HG03342 (cell line): ENCODE measurements around the gene FKBP6.
"Not testable (repeated sequence)": the region's sequence is repeated elsewhere in the genome, so short reads cannot be mapped to it uniquely, and the experiment has no call there.

Experiments
- ATAC-seq: cut with Tn5 transposase; IDR thresholded peaks from one replicate; pipeline ENCODE4 v1.9.1; 2021; ENCODE audit warnings: mild to moderate bottlenecking, moderate library complexity; ENCODE audit not compliant: unreplicated experiment

Gene FKBP6

DNA sequence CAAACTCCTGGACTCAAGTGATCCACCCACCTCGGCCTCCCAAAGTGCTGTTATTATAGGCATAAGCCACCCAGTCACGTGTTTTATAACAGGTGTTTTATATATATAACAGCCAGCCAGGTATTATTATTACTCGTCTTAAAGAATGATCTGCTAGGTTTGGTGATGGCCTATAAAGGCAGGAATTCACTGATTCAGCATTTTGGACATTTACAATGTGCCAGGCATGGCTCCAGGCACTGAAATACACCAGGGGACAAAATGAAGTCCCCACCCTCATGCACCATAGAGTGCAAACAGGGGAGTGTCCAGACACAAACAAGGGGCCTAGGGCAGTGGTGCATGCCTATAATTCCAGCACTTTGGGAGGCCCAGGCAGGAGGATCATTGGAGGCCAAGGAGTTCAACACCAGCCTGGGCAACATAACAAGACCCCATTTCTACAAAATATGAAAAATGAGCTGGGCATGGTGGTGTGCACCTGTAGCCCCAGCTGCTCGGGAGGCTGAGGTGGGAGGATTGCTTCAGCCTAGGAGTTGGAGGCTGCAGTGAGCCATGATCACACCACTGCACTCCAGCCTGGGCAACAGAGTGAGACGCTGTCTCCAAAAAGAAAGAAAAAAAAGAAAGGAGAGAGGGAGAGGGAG, 4.4 kb upstream of the FKBP6 start:
- ATAC-seq: not testable (repeated sequence)

GRCh38 chr7:73324081-73324845, 3.7 kb upstream of the FKBP6 start:
- ATAC-seq: peak; percentile 57

DNA sequence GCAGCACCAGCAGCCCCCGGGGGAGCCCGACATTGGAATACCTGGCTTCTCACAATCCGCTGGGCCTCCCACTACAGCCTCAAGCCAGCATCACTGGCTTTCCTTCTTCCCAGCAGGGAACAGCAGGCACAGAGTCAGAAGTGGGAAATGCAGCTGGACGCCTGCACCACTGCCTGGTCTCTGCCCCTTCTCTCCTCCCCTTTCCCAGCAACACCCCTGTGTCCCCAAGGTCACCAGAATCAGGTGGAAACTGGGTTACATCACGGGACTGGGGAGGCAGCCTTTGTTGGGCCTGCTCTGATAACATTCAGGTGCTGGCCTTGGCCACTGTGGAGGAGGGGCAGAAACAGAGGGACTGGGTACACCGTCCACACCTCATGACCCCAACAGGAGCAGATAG, 2.5 kb upstream of the FKBP6 start:
- ATAC-seq: not testable (repeated sequence)

- not testable (repeated sequence) for ATAC-seq
Measured at GRCh38 chr7:73327449-73327848, 512 bp upstream of the FKBP6 start.

DNA sequence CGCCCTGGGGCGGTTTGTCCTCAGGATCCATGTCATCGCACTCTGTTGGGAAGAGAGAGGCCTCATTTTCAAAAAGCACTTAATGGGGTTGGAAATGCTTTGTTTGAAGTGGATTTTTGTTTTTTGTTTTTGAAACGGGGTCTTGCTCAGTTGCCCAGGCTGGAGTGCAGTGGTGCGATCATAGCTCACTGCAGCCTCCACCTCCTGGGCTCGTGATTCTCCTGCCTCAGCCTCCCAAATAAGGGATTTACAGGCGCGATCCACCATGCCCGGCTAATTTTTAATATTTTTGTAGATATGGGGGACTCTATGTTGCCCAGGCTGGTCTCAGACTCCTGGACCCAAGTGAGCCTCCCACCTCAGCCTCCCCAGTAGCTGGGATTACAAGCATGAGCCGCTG, 735 bp downstream of the FKBP6 start:
- no peak for ATAC-seq

DNA sequence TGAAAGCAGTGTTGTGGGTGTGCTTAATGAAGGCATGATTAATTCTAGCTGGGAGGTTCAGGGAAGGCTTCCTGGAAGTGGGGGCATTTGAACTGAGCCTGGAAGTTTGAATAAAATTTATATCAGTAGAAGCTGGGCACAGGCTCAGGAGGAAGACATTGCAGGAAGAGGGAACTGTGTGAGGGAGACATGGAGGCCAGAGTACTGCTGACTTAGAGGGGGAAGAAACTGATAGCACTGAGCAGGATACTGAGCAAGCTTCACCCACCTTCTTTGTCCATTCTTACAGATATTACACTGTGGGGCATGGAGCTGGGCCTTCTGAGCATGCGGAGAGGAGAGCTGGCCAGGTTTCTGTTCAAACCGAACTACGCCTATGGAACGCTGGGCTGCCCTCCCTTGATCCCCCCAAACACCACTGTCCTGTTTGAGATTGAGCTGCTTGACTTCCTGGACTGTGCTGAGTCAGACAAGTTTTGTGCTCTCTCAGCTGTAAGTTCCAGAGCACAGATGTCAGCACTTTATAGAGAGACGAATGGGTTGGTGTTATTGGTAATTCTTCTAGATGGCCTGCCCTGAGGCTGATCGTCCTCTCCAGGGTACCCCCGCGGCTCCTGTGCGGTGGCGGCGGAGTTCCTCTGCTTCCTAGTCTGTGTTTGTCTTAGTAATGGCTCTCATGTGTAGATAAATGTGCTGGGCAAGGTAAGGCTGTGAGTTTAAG, 2.1 kb downstream of the FKBP6 start:
- no peak for ATAC-seq

DNA sequence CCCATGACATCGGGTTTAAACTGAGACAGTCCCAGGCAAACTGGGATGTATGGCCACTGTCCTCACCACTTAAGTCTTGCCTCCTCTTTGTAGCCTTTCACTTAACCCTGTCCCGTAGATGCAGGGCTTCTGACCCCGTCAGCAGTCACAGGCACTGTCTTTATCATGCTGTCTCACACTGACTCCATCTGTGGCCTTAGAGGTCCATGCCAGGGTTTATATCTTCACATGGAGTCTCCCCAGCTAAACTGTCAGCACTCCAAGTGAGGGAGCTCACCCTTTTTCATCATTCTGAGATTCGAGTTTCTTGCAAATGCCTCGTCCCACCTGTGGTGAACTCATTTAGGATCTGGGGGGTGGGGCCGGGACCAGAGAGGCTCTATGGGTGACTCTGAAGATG, 2.8 kb downstream of the FKBP6 start:
- ATAC-seq: no peak

GRCh38 chr7:73332447-73332846, 4.5 kb downstream of the FKBP6 start:
- no peak for ATAC-seq

- ATAC-seq: no peak
Measured at GRCh38 chr7:73338321-73338720, 10.4 kb downstream of the FKBP6 start.

DNA sequence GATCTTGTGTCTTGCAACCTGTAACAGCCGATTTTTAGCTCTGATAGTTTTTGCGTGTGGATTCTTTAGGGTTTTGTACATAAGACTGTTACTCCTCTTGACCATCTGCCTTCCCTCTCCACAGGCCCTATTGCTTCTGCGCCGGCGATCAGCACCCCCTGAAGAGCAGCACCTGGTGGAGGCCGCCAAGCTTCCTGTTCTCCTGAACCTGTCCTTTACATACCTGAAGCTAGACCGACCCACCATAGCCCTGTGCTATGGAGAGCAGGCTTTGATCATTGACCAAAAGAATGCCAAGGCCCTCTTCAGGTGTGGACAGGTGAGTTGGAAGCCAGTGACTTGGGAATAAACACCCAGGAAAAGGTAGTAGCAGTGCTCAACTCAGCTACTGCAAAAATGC, 12.6 kb downstream of the FKBP6 start:
- no peak for ATAC-seq

- ATAC-seq: no peak
Measured at GRCh38 chr7:73341877-73342276, 13.9 kb downstream of the FKBP6 start.

DNA sequence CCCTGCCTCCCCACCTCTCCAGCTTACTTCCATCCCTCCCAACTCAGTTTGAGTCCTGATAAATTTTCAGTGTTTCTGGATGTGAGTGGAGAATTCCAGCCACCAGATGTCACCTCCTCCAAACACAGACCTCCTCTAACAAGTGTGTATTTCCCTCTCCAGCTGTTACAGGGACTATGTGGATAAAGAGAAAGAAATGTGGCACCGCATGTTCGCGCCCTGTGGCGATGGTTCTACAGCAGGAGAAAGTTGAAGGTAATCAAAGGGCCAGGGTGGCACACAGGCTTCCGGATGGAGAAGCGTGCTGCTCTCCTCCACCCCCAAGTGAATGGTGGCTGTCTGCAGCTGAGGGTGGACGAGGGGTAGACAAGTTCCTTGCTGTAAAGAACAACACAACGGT, 14.7 kb downstream of the FKBP6 start:
- ATAC-seq: no peak

GRCh38 chr7:73343671-73344380, 15.9 kb downstream of the FKBP6 start:
- no peak for ATAC-seq

DNA sequence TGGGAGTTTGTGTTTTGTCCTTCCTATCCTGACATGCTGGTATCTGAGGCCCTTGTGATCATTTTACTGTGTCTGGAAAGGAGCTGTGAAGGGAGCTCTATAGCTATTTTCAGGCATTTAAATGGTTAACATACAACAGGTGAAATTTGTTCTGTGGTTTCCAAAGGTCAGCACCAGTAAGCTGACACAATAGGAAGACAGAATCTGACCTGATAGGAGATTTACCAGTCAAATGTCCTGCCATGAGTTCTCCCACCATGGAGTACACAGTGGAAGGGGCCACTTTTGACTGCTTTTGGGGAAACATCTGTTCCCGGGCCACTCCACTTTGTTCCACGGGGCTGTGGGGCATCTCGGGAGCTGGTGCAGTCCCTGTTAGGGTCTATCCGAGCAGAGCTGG, 17.6 kb downstream of the FKBP6 start:
- ATAC-seq: no peak

- ATAC-seq: no peak
Measured at GRCh38 chr7:73345951-73346350, 18.0 kb downstream of the FKBP6 start.

GRCh38 chr7:73349763-73350162, 21.8 kb downstream of the FKBP6 start:
- no peak for ATAC-seq

DNA sequence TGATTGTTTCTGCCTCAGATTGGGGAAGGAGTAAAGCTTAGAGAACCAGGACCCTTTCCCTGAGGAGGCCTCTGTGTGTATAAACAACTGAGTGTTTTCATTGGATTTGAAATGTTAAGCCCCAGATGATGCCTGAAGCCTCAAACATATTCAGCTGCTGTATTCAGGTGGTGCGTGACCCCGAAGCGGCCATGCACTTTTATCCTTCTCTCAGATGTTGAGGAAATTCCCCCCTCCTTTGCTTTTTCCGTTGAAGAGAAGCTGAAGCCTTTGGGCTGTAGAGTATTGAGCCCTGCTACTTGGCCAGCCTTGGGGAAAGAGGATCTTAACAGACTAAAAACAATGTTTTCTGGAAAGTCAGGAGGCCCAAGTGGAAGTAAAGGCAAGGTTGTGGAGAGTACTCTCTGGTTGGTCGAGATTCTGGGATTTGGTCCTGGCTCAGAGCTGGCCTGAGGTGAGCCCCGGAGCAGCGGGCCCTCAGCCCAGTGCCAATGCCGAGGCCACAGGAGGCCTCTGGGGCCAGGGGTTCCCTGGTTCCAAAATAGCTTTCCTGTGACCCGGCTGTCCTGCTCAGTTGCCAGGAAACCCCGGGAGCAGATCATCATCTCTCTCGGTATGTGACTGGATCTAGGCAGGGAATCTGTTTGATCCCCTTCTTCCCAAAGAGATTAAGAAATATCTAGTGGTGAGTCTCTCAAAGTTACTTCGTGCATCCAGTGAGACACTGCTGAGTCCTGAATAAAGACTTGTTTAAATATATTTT, 22.5 kb downstream of the FKBP6 start:
- ATAC-seq: no peak

DNA sequence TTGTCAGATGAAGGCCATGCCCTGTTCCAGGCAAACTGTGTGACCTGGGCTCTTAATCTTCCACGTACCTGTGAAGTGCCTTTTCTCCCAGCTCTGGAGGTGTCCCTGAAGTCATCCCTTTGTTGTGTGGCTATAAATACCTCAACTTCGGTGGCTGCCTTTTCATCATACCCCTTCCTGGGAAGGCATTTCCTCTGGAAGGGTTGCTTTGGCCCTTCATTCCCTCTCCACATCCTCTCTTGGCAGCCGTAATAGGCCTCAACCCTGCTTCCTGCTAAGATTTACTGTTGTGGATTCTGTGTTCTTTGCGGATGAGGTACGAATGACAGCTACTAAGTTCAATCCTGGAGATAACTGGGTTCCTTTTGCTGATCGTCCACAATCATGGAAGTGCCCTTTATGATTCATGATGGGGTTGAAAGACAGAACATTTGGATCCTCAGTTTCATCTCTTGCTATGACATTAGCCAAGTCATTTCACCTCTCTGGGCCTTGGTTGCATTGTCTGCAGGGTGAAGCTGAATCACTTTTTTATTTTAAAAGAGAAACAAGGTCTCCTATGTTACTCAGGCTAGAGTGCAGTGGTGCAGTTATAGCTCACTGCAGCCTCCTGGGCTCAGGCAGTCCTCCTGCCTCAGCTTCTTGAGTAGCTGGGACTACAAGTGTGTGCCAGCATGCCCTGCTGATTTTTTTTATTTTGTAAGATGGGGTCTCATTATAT, 23.6 kb downstream of the FKBP6 start:
- ATAC-seq: no peak

DNA sequence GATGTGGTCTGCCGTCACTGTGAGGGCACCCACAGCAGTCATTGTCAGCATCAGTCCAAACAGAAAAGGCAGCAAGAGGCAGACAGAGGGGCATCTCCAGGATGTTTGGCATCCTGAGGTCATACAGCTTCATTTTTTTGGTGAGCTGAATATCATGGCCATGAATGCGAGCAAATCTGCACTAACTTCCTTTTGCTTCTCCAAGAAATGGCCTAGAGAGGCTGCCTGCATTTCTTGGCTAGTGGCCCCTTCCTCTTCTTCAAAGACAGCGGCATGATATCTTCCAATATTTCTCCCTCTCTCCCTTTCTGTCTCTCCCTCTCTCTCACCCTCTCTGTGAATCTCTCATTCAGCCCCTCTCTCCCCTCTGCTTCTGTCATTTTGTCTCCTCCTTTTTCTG, 24.8 kb downstream of the FKBP6 start:
- ATAC-seq: no peak

GRCh38 chr7:73353243-73353642, 25.3 kb downstream of the FKBP6 start:
- ATAC-seq: no peak
